ENCODE results near the gene FBXW8. TPM values are rescaled to one million over a fixed set of nuclear protein-coding genes. Genes with fewer than 3 reads are reported as not detected.

FBXW8 gene
- polyA plus RNA-seq, 2 of the 4 experiments (the other 2 are of a cell fraction) = 9.8 to 15.7 TPM

GRCh38 chr12:116945886-116946550 lies 35.3 kb downstream of the FBXW8 start:
- TF ChIP-seq ESRRA (IDR thresholded peaks at IDR 0.05; ENCODE audit: borderline replicate concordance, low read length) (no peak), RNF2 (IDR thresholded peaks at IDR 0.05; ENCODE audit: borderline replicate concordance, low read depth) (no peak), TFCP2L1 (CRISPR knock-in tag; IDR thresholded peaks at IDR 0.05) (no peak), EHF (CRISPR knock-in tag; IDR thresholded peaks at IDR 0.05) (no peak), FOXS1 (CRISPR knock-in tag; IDR thresholded peaks at IDR 0.05) (no peak), FOSL2 (IDR thresholded peaks at IDR 0.05) (no peak), FOSL2 (CRISPR knock-in tag; IDR thresholded peaks at IDR 0.05) (no peak), ZNF302 (CRISPR knock-in tag; IDR thresholded peaks at IDR 0.05) (no peak), EHMT2 (IDR thresholded peaks at IDR 0.05; ENCODE audit: low read depth) (no peak), ZSCAN20 (CRISPR knock-in tag; IDR thresholded peaks at IDR 0.05) (no peak), MYC (IDR thresholded peaks at IDR 0.05; ENCODE audit: borderline replicate concordance, low read length) (no peak), ATOH8 (CRISPR knock-in tag; IDR thresholded peaks at IDR 0.05; ENCODE audit: low read depth) (no peak), HES2 (IDR thresholded peaks at IDR 0.05) (no peak), RARB (CRISPR knock-in tag; IDR thresholded peaks at IDR 0.05) (no peak), EP300 (IDR thresholded peaks at IDR 0.05) (no peak), RCOR1 (IDR thresholded peaks at IDR 0.05; ENCODE audit: low read depth, low read length) (no peak), POLR2A (IDR thresholded peaks at IDR 0.05; ENCODE audit: low read length) (no peak), JUN (IDR thresholded peaks at IDR 0.05) (no peak), SREBF2 (IDR thresholded peaks at IDR 0.05) (no peak), HOXB13 (CRISPR knock-in tag; IDR thresholded peaks at IDR 0.05; ENCODE audit: low read depth) (no peak)
- TF ChIP-seq, protein P1, sequence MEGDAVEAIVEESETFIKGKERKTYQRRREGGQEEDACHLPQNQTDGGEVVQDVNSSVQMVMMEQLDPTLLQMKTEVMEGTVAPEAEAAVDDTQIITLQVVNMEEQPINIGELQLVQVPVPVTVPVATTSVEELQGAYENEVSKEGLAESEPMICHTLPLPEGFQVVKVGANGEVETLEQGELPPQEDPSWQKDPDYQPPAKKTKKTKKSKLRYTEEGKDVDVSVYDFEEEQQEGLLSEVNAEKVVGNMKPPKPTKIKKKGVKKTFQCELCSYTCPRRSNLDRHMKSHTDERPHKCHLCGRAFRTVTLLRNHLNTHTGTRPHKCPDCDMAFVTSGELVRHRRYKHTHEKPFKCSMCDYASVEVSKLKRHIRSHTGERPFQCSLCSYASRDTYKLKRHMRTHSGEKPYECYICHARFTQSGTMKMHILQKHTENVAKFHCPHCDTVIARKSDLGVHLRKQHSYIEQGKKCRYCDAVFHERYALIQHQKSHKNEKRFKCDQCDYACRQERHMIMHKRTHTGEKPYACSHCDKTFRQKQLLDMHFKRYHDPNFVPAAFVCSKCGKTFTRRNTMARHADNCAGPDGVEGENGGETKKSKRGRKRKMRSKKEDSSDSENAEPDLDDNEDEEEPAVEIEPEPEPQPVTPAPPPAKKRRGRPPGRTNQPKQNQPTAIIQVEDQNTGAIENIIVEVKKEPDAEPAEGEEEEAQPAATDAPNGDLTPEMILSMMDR (IDR thresholded peaks at IDR 0.05) = no peak
- Histone ChIP-seq H3K9me3 (peaks cover 15% of the 10 kb centered on the region), H3K27ac (no peak overlapping the region), H3K4me2 (no peak overlapping the region), H3K4me3 (no peak overlapping the region), H3K4me1 (no peaks in the 10 kb centered on the region)
- ATAC-seq = no peak
- ChIA-PET POLR2A (no interaction called here), CTCF (interaction anchor here (1.1 to 1.2 kb wide), 2 partner anchors 63 to 243 kb away, joined by 3 read pairs; no protein-coding TSS in a partner anchor)
- no peak for FAIRE-seq
- 87% methylated on average over 9 of the region's 9 CpGs for WGBS (ENCODE audit: missing lambda C conversion rate)
- no peak for DNase-seq (ENCODE audit: low read depth in 1 of 2, low spot score in 1 of 2)

- H3K4me3 ChIP-seq = no peak overlapping the region
- no peak for ATAC-seq
- peaks cover 5% of the 10 kb centered on the region for H3K9me3 ChIP-seq
- CTCF ChIA-PET = no interaction called here
- POLR2A ChIA-PET = no interaction called here
- WGBS (ENCODE audit: missing lambda C conversion rate) = 88% methylated on average over 2 of the region's 2 CpGs
- no peak overlapping the region for H3K4me2 ChIP-seq
- no peak overlapping the region for H3K27ac ChIP-seq
- no peak for DNase-seq (ENCODE audit: low read depth in 1 of 2, low spot score in 1 of 2)
- TF ChIP-seq NFE2L2 (conservative IDR thresholded peaks at IDR 0.05; ENCODE audit: low read length) (no peak), ZNF302 (CRISPR knock-in tag; IDR thresholded peaks at IDR 0.05) (no peak), SREBF2 (IDR thresholded peaks at IDR 0.05) (no peak), JUNB (IDR thresholded peaks at IDR 0.05) (no peak), HOXB13 (CRISPR knock-in tag; IDR thresholded peaks at IDR 0.05; ENCODE audit: low read depth) (no peak), CHD2 (IDR thresholded peaks at IDR 0.05; ENCODE audit: low read length, partially characterized antibody) (no peak), KDM5A (IDR thresholded peaks at IDR 0.05) (no peak), MAFK (IDR thresholded peaks at IDR 0.05; ENCODE audit: partially characterized antibody) (no peak), RFX5 (IDR thresholded peaks at IDR 0.05) (no peak), HES2 (IDR thresholded peaks at IDR 0.05) (no peak), TFCP2L1 (CRISPR knock-in tag; IDR thresholded peaks at IDR 0.05) (no peak), EHMT2 (IDR thresholded peaks at IDR 0.05; ENCODE audit: low read depth) (no peak), POLR2A (IDR thresholded peaks at IDR 0.05; ENCODE audit: low read length) (no peak), BHLHE40 (IDR thresholded peaks at IDR 0.05; ENCODE audit: low read depth, low read length) (no peak), FOSL2 (IDR thresholded peaks at IDR 0.05) (no peak), FOSL2 (CRISPR knock-in tag; IDR thresholded peaks at IDR 0.05) (no peak), ESRRA (IDR thresholded peaks at IDR 0.05; ENCODE audit: borderline replicate concordance, low read length) (no peak), RCOR1 (IDR thresholded peaks at IDR 0.05; ENCODE audit: low read depth, low read length) (no peak), MYC (IDR thresholded peaks at IDR 0.05; ENCODE audit: borderline replicate concordance, low read length) (no peak)
- TF ChIP-seq, protein P2, sequence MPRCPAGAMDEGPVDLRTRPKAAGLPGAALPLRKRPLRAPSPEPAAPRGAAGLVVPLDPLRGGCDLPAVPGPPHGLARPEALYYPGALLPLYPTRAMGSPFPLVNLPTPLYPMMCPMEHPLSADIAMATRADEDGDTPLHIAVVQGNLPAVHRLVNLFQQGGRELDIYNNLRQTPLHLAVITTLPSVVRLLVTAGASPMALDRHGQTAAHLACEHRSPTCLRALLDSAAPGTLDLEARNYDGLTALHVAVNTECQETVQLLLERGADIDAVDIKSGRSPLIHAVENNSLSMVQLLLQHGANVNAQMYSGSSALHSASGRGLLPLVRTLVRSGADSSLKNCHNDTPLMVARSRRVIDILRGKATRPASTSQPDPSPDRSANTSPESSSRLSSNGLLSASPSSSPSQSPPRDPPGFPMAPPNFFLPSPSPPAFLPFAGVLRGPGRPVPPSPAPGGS (IDR thresholded peaks at IDR 0.05) = no peak
- FAIRE-seq = no peak
- no peaks in the 10 kb centered on the region for H3K4me1 ChIP-seq
Observed at GRCh38 chr12:116948298-116948697, 37.5 kb downstream of the FBXW8 start.
